Ishikawa (cell line): ENCODE data around the gene RUSC2.

Source experiments
- CEBPB ChIP-seq: IDR thresholded peaks from 2 replicates; pipeline ENCODE4 v1.6.1; 2012
- EP300 ChIP-seq: IDR thresholded peaks from 2 replicates; pipeline ENCODE4 v1.6.1; 2012; ENCODE audit warnings: borderline replicate concordance
- MAX ChIP-seq: IDR thresholded peaks from 2 replicates; pipeline ENCODE4 v1.6.1; 2012
- RAD21 ChIP-seq: IDR thresholded peaks from 2 replicates; pipeline ENCODE4 v1.6.1; 2012; ENCODE audit warnings: low read depth
- REST ChIP-seq: IDR thresholded peaks from 2 replicates; pipeline ENCODE4 v1.6.1; 2012; ENCODE audit warnings: low read depth, mild to moderate bottlenecking
- TAF1 ChIP-seq: IDR thresholded peaks from 2 replicates; pipeline ENCODE4 v1.6.1; 2012; ENCODE audit warnings: low read depth, mild to moderate bottlenecking
- YY1 ChIP-seq: IDR thresholded peaks from 2 replicates; pipeline ENCODE4 v1.6.1; 2012; ENCODE audit warnings: low read depth
- ZBTB7A ChIP-seq: IDR thresholded peaks from 2 replicates; pipeline ENCODE4 v1.6.1; 2012; ENCODE audit warnings: low read depth

GRCh38 chr9:35499029-35499700 lies 9.3 kb downstream of the RUSC2 start:
- no peak for TF ChIP-seq REST
- TF ChIP-seq TAF1: no peak
- no peak for TF ChIP-seq EP300
- no peak for TF ChIP-seq CEBPB
- no peak for TF ChIP-seq ZBTB7A
- TF ChIP-seq RAD21: no peak
- TF ChIP-seq YY1: no peak
- TF ChIP-seq MAX: no peak
